Testis (tissue), 2 donors: ENCODE results near the gene SLC26A5.

ENCODE experiments used
- CTCF ChIP-seq, 3 experiments: fragments of 450-650 bp in 2 of 3; fragments of 200-600 bp in 1 of 3; sonication (generic) in 1 of 3; IDR thresholded peaks; one replicate each; pipeline ENCODE4 v1.5.1; 2016 to 2019; ENCODE audit warnings: antibody characterized with exemption in 3 of 3, mild to moderate bottlenecking in 2 of 3, moderate library complexity in 1 of 3
- POLR2A ChIP-seq: fragments of 450-650 bp; IDR thresholded peaks from one replicate; pipeline ENCODE4 v1.6.1; 2017; ENCODE audit warnings: antibody characterized with exemption, mild to moderate bottlenecking, moderate library complexity

GRCh38 chr7:103391976-103392375, 54.0 kb downstream of the SLC26A5 start:
- TF ChIP-seq CTCF (IDR thresholded peaks at IDR 0.05) (no peak), POLR2A (no peak)
